Measurements from ENCODE around the gene EPAS1.

The EPAS1 gene

GRCh38 chr2:46273919-46274318 lies 23.3 kb upstream of the EPAS1 start:
- no peak for DNase-seq

GRCh38 chr2:46274586-46274985 lies 22.6 kb upstream of the EPAS1 start:
- DNase-seq: no peak

DNA sequence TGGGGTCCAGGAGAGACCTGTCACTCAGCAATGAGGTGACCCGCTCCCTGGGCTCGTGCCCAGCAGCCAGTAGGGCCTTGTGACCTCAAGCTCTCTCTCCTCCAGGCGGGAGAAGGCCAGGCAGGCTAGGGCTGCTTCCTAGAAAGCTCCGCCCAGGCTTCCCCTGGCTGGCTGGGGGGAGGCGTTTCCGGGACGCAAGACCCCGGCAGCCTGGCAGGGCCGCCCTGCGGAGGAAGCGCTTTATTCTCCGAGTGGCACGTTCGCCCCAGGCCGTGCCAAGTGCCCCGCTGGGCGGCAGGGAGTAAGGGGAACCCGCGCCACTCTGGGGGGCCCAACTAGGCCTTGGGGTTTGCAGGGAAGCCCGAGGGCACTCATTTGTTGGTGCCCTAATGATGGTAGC lies 21.2 kb upstream of the EPAS1 start:
- no peak for DNase-seq

DNA sequence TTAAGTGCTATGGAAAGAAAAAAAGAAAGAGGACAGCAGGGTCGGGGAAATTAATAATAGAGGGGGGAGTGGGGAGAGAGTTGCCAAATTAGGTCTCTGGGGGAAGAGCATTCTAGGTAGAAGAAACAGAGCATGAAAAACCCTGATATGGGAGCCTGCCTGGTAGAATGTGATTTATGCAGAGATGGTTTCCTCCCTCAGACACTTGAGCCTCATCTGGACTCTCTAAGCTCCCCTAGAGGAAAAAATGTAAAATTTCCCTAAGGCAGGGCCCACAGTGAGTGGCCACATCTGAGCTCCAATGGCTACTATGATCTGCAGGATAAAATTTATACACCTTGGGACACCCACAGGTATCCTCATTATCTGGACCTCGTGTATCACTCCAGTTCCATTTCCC lies 20.6 kb upstream of the EPAS1 start:
- DNase-seq: no peak

DNA sequence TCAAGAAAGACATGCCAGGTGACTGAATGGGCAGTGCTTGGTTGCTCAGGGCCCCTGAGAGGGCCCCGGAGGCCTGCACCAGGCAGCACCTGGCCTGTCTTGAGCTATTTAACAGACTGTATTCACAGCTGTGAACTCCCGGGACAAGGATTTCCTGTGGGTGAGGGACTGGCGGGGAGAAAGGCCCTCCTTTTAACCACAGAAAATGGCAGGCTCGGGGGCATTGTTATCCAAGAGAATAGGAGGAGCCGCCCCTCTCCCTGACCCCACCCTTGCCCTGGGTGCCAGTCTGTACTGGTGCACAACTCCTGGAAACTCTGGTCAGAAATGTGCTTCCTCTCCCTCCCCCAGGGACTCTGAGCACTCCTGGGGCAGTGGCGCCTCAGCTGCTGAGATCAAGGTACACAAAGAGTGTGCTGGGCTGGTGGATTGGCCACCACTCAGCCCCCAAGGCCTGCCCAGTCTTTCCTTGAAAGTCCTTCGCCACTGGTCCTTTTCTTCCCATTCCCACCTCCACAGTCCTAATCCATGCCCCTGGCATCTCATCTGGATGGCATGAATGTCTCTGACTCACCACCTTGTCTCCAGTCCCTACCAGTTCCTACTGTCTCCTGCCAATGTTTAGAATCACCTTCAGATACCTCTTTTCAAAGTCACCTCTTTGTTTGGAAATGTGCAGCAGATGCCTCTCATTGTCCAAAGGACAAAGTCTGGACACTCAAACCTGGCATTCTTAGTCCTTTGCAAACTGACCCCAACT lies 19.6 kb upstream of the EPAS1 start:
- no peak for DNase-seq

DNA sequence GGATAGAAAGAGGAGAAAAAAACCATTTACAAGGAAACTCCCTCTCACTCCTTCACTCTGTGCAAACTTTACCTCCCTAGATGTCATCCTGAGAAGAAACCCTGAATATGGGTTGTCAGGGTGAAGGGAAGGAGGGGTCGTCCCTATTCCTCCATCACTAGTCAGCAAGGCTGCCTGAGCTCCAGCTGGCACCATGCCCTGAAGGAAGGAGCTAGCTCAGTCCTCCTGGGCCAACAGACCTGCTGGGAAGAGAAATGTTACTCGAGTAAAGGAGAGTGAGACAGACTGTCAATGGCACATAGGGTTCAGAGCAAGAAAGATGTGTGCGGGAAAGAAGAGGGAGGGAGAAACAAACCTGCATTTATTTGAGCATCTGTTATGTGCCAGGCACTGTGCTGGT lies 18.3 kb upstream of the EPAS1 start:
- DNase-seq: no peak

- no peak for DNase-seq
Measured at GRCh38 chr2:46281939-46282338, 15.3 kb upstream of the EPAS1 start.

GRCh38 chr2:46283693-46284092 lies 13.5 kb upstream of the EPAS1 start:
- no peak for DNase-seq

- no peak for DNase-seq
Measured at GRCh38 chr2:46284260-46284659, 12.9 kb upstream of the EPAS1 start.

DNA sequence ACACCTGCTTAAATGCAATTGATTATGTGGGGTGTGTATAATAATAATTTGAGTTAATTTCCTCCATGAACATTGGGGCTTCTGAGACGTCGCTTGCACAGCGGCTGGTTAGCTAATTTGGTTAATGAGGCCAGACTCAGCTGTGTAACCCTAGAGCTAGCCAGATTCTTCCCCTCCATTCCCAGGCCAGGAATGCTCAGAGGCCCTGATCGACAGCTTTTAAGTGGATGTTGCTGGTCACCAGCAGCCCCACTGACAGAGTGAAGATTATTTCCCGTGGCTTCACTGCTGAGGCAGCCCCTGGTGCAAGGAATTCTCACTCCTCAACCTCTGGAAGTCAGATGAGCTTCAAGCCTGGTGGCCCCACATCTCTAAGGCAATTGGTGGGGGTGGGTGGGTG lies 12.4 kb upstream of the EPAS1 start:
- DNase-seq: no peak

GRCh38 chr2:46286715-46287114 lies 10.5 kb upstream of the EPAS1 start:
- DNase-seq: peak; percentile 53

DNA sequence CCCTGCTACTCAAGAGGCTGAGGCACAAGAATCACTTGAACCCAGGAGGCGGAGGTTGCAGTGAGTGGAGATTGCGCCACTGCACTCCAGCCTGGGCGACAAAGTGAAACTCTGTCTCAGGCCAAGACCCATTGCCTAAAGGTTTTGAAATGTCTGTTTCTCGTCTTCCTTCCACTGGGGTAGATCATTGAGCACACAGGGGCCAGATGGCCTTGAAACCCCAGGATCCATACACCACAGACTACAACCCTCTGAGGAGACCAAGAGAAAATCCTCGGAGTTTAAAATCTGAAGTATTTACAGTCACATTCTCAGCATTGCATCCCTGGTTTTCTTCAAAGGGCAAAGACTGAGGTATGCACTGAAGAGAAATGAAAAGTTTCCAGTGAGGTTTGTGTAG lies 7.1 kb upstream of the EPAS1 start:
- no peak for DNase-seq

DNA sequence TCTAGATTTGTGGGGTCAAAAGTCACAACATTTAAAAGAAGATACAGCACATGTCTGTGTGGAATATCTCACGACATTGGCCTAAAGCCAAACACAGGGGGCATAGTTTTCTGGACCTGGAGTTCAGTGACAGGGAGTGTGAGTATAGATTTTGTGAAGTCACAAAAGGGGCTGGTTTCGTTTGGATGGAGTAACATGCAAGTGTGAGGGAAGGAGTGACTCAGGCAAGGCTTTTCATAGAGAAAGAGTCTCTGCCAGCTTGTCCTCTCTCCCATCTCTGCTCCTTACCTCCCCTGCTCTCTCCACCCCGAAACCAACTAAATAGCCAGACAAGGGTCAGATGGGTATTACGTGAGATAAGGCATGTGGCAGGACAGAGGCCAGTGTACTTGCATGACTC lies 3.7 kb upstream of the EPAS1 start:
- DNase-seq: no peak

DNA sequence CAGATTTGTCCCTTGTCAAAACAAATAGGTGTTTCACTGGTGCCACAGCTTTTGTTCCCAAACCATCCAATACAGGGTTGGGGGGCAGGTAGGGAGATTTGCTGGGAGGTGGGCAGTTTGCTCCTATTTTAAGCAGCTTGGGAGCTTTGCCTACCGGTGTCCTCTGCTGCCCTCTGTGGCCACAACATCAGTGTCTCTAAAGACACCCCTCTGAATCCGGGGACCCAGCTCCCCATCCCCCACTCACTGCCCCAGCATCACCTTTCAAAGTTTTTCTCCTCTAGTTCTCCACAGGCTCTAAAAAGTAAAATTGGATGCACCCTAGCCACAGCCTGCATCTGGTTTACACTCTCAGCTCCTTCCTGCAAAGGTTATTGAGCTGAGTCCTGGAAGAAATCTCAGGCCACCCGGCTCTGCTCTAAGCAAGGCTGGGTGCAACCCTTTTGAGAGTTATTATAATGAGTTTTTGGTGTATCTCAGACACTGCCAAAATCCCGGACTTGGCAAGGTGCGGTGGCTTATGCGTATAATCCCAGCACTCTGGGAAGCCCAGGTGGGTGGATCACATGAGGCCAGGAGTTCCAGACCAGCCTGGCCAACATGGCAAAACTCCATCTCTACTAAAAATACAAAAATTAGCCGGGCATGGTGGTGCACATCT lies 2.9 kb upstream of the EPAS1 start:
- DNase-seq: no peak

GRCh38 chr2:46296216-46296839 lies 879 bp upstream of the EPAS1 start:
- no peak for DNase-seq

DNA sequence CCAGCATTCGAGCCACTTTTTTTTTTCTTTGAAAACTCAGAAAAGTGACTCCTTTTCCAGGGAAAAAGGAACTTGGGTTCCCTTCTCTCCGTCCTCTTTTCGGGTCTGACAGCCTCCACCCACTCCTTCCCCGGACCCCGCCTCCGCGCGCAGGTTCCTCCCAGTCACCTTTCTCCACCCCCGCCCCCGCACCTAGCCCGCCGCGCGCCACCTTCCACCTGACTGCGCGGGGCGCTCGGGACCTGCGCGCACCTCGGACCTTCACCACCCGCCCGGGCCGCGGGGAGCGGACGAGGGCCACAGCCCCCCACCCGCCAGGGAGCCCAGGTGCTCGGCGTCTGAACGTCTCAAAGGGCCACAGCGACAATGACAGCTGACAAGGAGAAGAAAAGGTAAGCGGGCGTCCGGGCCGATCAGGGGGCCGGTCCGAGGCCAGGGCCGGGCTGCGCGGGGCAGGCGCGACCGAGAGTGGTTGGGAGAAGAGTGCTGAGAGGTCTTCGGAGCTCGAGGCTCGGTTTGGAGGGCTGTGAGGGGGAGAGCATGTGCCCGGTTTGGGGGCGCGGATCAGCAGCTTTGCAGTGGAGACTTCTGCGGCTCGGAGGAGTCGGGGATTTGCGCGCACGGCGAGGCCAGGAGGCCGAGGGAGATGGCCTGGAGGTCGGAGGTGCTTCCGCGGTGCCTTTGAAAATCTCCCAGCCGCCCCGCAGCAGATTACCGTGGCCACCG lies 502 bp downstream of the EPAS1 start:
- no peak for DNase-seq

GRCh38 chr2:46298272-46298521 lies 990 bp downstream of the EPAS1 start:
- no peak for DNase-seq

GRCh38 chr2:46298522-46299353 lies 1.5 kb downstream of the EPAS1 start:
- no peak for DNase-seq

DNA sequence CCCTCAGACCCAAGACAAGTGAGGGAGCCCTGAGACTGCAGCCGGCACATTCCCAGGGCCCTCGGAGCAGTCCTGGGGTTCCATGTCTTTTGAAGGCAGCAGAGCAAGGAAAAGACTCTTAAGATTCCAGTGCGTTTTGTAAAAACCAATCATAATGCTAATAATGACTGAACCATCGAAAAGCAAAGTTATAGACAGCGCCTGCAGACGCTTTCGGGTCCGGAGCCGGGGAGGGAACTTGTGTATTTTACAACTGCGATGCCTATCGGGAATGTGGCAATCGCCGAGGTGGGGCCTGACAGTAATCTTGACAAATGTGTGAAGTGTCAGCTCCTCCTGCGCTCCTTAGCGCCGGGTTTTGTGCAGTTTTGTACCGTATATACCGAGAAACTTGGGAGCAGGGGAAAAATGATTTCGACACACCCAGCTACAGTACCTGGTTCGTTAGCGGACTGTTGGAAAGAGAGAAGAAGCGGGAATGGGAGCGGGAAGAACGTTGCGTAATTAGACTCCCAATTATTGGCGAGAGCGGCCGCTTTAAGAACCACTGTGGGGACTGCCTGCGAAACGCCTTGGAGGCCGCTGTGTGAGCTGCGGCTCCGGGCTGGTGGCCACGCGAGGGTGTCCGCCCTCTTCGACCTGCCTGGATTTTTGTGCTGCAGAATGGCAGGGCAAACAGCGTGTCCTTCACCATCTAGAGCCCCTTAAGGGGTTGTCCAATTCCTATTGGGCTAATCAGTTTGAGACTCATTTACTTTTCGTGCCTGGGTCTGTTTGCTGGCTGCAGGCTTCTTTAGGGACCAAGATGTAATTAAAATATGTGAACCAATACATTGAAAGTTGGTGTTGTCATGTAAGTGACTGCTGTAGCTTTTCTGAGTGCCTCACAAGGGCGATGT lies 2.4 kb downstream of the EPAS1 start:
- DNase-seq: no peak

- DNase-seq: no peak
Measured at GRCh38 chr2:46300406-46300832, 3.2 kb downstream of the EPAS1 start.

- no peak for DNase-seq
Measured at GRCh38 chr2:46302005-46302695, 4.9 kb downstream of the EPAS1 start.

Measured in COR-L47 (cell line).